ENCODE measurements around the gene RTL10.

Gene RTL10

GRCh38 chr22:19873138-19873959 lies 18.7 kb upstream of the RTL10 start:
- Histone ChIP-seq H3K9me3 (ENCODE audit: control insufficient read depth in 1 of 2, low read length in 2 of 2) (no peaks in the 10 kb centered on the region), H3K27ac (ENCODE audit: low read length) (no peak overlapping the region), H3K36me3 (ENCODE audit: control insufficient read depth in 1 of 2, insufficient read depth in 2 of 2, low read length in 2 of 2) (peaks cover 3 to 11% of the 10 kb centered on the region in 2 donors), H3K4me1 (ENCODE audit: control insufficient read depth in 1 of 2, insufficient read depth in 2 of 2, low read length in 2 of 2) (no peaks in the 10 kb centered on the region), H3K4me3 (ENCODE audit: low read depth in 1 of 2, low read length in 2 of 2) (no peak overlapping the region), H3K27me3 (ENCODE audit: low read depth, low read length) (no peaks in the 10 kb centered on the region)

GRCh38 chr22:19872779-19873137 lies 18.1 kb upstream of the RTL10 start:
- no peaks in the 10 kb centered on the region for H3K9me3 ChIP-seq (ENCODE audit: control insufficient read depth in 1 of 2, low read length in 2 of 2)
- H3K4me3 ChIP-seq (ENCODE audit: low read depth in 1 of 2, low read length in 2 of 2): no peak overlapping the region
- no peak overlapping the region for H3K27ac ChIP-seq (ENCODE audit: low read length)
- no peaks in the 10 kb centered on the region for H3K4me1 ChIP-seq (ENCODE audit: control insufficient read depth in 1 of 2, insufficient read depth in 2 of 2, low read length in 2 of 2)
- H3K27me3 ChIP-seq (ENCODE audit: low read depth, low read length): no peaks in the 10 kb centered on the region
- H3K36me3 ChIP-seq (ENCODE audit: control insufficient read depth in 1 of 2, insufficient read depth in 2 of 2, low read length in 2 of 2): peaks cover 0 to 5% of the 10 kb centered on the region in 2 donors

- Histone ChIP-seq H3K9me3 (ENCODE audit: control insufficient read depth in 1 of 2, low read length in 2 of 2) (no peaks in the 10 kb centered on the region), H3K36me3 (ENCODE audit: control insufficient read depth in 1 of 2, insufficient read depth in 2 of 2, low read length in 2 of 2) (peaks cover 0 to 5% of the 10 kb centered on the region in 2 donors), H3K27ac (ENCODE audit: low read length) (no peak overlapping the region), H3K27me3 (ENCODE audit: low read depth, low read length) (no peaks in the 10 kb centered on the region), H3K4me1 (ENCODE audit: control insufficient read depth in 1 of 2, insufficient read depth in 2 of 2, low read length in 2 of 2) (no peaks in the 10 kb centered on the region), H3K4me3 (ENCODE audit: low read depth in 1 of 2, low read length in 2 of 2) (no peak overlapping the region)
Measured at GRCh38 chr22:19871845-19872778, 17.4 kb upstream of the RTL10 start.

- peaks cover 0 to 5% of the 10 kb centered on the region in 2 donors for H3K36me3 ChIP-seq (ENCODE audit: control insufficient read depth in 1 of 2, insufficient read depth in 2 of 2, low read length in 2 of 2)
- no peaks in the 10 kb centered on the region for H3K27me3 ChIP-seq (ENCODE audit: low read depth, low read length)
- no peak overlapping the region for H3K27ac ChIP-seq (ENCODE audit: low read length)
- no peaks in the 10 kb centered on the region for H3K4me1 ChIP-seq (ENCODE audit: control insufficient read depth in 1 of 2, insufficient read depth in 2 of 2, low read length in 2 of 2)
- H3K4me3 ChIP-seq (ENCODE audit: low read depth in 1 of 2, low read length in 2 of 2): no peak overlapping the region
- no peaks in the 10 kb centered on the region for H3K9me3 ChIP-seq (ENCODE audit: control insufficient read depth in 1 of 2, low read length in 2 of 2)
Measured at GRCh38 chr22:19871023-19871844, 16.6 kb upstream of the RTL10 start.

GRCh38 chr22:19870153-19871022 lies 15.7 kb upstream of the RTL10 start:
- Histone ChIP-seq H3K9me3 (ENCODE audit: control insufficient read depth in 1 of 2, low read length in 2 of 2) (no peaks in the 10 kb centered on the region), H3K27me3 (ENCODE audit: low read depth, low read length) (no peaks in the 10 kb centered on the region), H3K27ac (ENCODE audit: low read length) (no peak overlapping the region)

GRCh38 chr22:19869497-19870152 lies 15.0 kb upstream of the RTL10 start:
- no peaks in the 10 kb centered on the region for H3K36me3 ChIP-seq (ENCODE audit: control insufficient read depth in 1 of 2, insufficient read depth in 2 of 2, low read length in 2 of 2)
- H3K4me1 ChIP-seq (ENCODE audit: control insufficient read depth in 1 of 2, insufficient read depth in 2 of 2, low read length in 2 of 2): no peaks in the 10 kb centered on the region
- H3K9me3 ChIP-seq (ENCODE audit: control insufficient read depth in 1 of 2, low read length in 2 of 2): no peaks in the 10 kb centered on the region
- H3K4me3 ChIP-seq (ENCODE audit: low read depth in 1 of 2, low read length in 2 of 2): no peak overlapping the region
- no peak overlapping the region for H3K27ac ChIP-seq (ENCODE audit: low read length)
- H3K27me3 ChIP-seq (ENCODE audit: low read depth, low read length): no peaks in the 10 kb centered on the region

More at GRCh38 chr22:19870153-19871022, 15.7 kb upstream of the RTL10 start:
- H3K4me3 ChIP-seq (ENCODE audit: low read depth in 1 of 2, low read length in 2 of 2): no peak overlapping the region
- H3K4me1 ChIP-seq (ENCODE audit: control insufficient read depth in 1 of 2, insufficient read depth in 2 of 2, low read length in 2 of 2): no peaks in the 10 kb centered on the region
- peaks cover 0 to 2% of the 10 kb centered on the region in 2 donors for H3K36me3 ChIP-seq (ENCODE audit: control insufficient read depth in 1 of 2, insufficient read depth in 2 of 2, low read length in 2 of 2)

- Histone ChIP-seq H3K27ac (ENCODE audit: low read length) (no peak overlapping the region), H3K4me3 (ENCODE audit: low read depth in 1 of 2, low read length in 2 of 2) (no peak overlapping the region), H3K9me3 (ENCODE audit: control insufficient read depth in 1 of 2, low read length in 2 of 2) (no peaks in the 10 kb centered on the region), H3K4me1 (ENCODE audit: control insufficient read depth in 1 of 2, insufficient read depth in 2 of 2, low read length in 2 of 2) (no peaks in the 10 kb centered on the region), H3K36me3 (ENCODE audit: control insufficient read depth in 1 of 2, insufficient read depth in 2 of 2, low read length in 2 of 2) (no peaks in the 10 kb centered on the region), H3K27me3 (ENCODE audit: low read depth, low read length) (no peaks in the 10 kb centered on the region)
Measured at GRCh38 chr22:19868773-19869471, 14.2 kb upstream of the RTL10 start.

GRCh38 chr22:19868333-19868732 lies 13.7 kb upstream of the RTL10 start:
- Histone ChIP-seq H3K36me3 (ENCODE audit: control insufficient read depth in 1 of 2, insufficient read depth in 2 of 2, low read length in 2 of 2) (no peaks in the 10 kb centered on the region), H3K9me3 (ENCODE audit: control insufficient read depth in 1 of 2, low read length in 2 of 2) (no peaks in the 10 kb centered on the region), H3K4me3 (ENCODE audit: low read depth in 1 of 2, low read length in 2 of 2) (no peak overlapping the region), H3K27ac (ENCODE audit: low read length) (no peak overlapping the region), H3K4me1 (ENCODE audit: control insufficient read depth in 1 of 2, insufficient read depth in 2 of 2, low read length in 2 of 2) (no peaks in the 10 kb centered on the region), H3K27me3 (ENCODE audit: low read depth, low read length) (no peaks in the 10 kb centered on the region)

- H3K4me3 ChIP-seq (ENCODE audit: low read depth in 1 of 2, low read length in 2 of 2): no peak overlapping the region
- H3K27ac ChIP-seq (ENCODE audit: low read length): no peak overlapping the region
- H3K36me3 ChIP-seq (ENCODE audit: control insufficient read depth in 1 of 2, insufficient read depth in 2 of 2, low read length in 2 of 2): no peaks in the 10 kb centered on the region
- no peaks in the 10 kb centered on the region for H3K4me1 ChIP-seq (ENCODE audit: control insufficient read depth in 1 of 2, insufficient read depth in 2 of 2, low read length in 2 of 2)
- no peaks in the 10 kb centered on the region for H3K27me3 ChIP-seq (ENCODE audit: low read depth, low read length)
- no peaks in the 10 kb centered on the region for H3K9me3 ChIP-seq (ENCODE audit: control insufficient read depth in 1 of 2, low read length in 2 of 2)
Measured at GRCh38 chr22:19867617-19868016, 12.9 kb upstream of the RTL10 start.

- Histone ChIP-seq H3K9me3 (ENCODE audit: control insufficient read depth in 1 of 2, low read length in 2 of 2) (no peaks in the 10 kb centered on the region), H3K4me3 (ENCODE audit: low read depth in 1 of 2, low read length in 2 of 2) (no peak overlapping the region), H3K36me3 (ENCODE audit: control insufficient read depth in 1 of 2, insufficient read depth in 2 of 2, low read length in 2 of 2) (no peaks in the 10 kb centered on the region), H3K27me3 (ENCODE audit: low read depth, low read length) (no peaks in the 10 kb centered on the region), H3K4me1 (ENCODE audit: control insufficient read depth in 1 of 2, insufficient read depth in 2 of 2, low read length in 2 of 2) (no peaks in the 10 kb centered on the region), H3K27ac (ENCODE audit: low read length) (no peak overlapping the region)
Measured at GRCh38 chr22:19866665-19867009, 12.0 kb upstream of the RTL10 start.
